Endothelial cell of umbilical vein (primary cell): ENCODE data around the gene DBT. TPM values are rescaled to one million over a fixed set of nuclear protein-coding genes. Genes with fewer than 3 reads are reported as not detected.

Experiments
- BruUV-seq: library from RNA; stranded (reverse); fragments of 400-500 nt; replicated peaks from 2 replicates; lab custom pipeline; 2021; lab: Mats Ljungman, UMichigan
- CTCF ChIA-PET: fragments of 300-600, 350-600 bp; sonication (Branson Sonifier 250); formaldehyde crosslinking; loops from one replicate; lab custom pipeline; 2021; ENCODE audit warnings: antibody characterized with exemption, inconsistent platforms; lab: Charles Lee
- POLR2A ChIA-PET: fragments of 300-600, 350-600 bp; sonication (Branson Sonifier 250); formaldehyde crosslinking; loops from one replicate; lab custom pipeline; 2021; ENCODE audit warnings: antibody characterized with exemption, inconsistent platforms; lab: Charles Lee
- DNase-seq: peaks from one replicate; pipeline ENCODE4 v3.0.0-alpha.2; 2011; ENCODE audit warnings: low read depth, low spot score
- FAIRE-seq: peaks from 2 replicates; lab custom pipeline; 2011; peaks lifted over from hg19 to GRCh38; lab: Jason Lieb, UNC
- H2AFZ ChIP-seq: 2 replicates; pipeline ENCODE4 v1.6.0; 2012; ENCODE audit warnings: low read depth, low read length, control low read depth, inconsistent platforms
- H3K27ac ChIP-seq: 2 replicates; pipeline ENCODE4 v1.5.1; 2011; ENCODE audit warnings: low read depth, mild to moderate bottlenecking, control low read depth, low read length, moderate library complexity; ENCODE audit not compliant: insufficient read depth
- H3K27me3 ChIP-seq, 2 experiments: 2 replicates each; pipeline versions ENCODE4 v1.6.0 to v1.6.1; 2011; ENCODE audit warnings: low read length in 2 of 2, mixed read lengths in 1 of 2; ENCODE audit not compliant: control insufficient read depth in 2 of 2, insufficient read depth in 2 of 2
- H3K36me3 ChIP-seq, 2 experiments: 2 replicates in 1 of 2; 3 replicates in 1 of 2; pipeline ENCODE4 v1.5.1; 2011; ENCODE audit warnings: low read length in 2 of 2, mild to moderate bottlenecking in 1 of 2, moderate library complexity in 1 of 2; ENCODE audit not compliant: control insufficient read depth in 2 of 2, insufficient read depth in 2 of 2; ENCODE audit errors: extremely low read depth in 1 of 2
- H3K4me1 ChIP-seq: 3 replicates; pipeline ENCODE4 v1.5.1; 2011; ENCODE audit warnings: mild to moderate bottlenecking, low read length; ENCODE audit not compliant: control insufficient read depth, insufficient read depth; ENCODE audit errors: extremely low read depth
- H3K4me2 ChIP-seq: 2 replicates; pipeline ENCODE4 v1.6.1; 2011; ENCODE audit warnings: low read length, control low read depth, mixed read lengths; ENCODE audit not compliant: insufficient read depth
- H3K4me3 ChIP-seq, 3 experiments: fragments of 200-600 bp in 1 of 3; sonication (generic), shearing (Covaris generic) in 1 of 3; replicated peaks in 1 of 3; 2 replicates each; pipeline ENCODE4 v1.5.1; 2011 to 2016; ENCODE audit warnings: control low read depth in 3 of 3, low read length in 3 of 3, mild to moderate bottlenecking in 2 of 3, inconsistent platforms in 1 of 3, low read depth in 1 of 3, moderate library complexity in 1 of 3; ENCODE audit not compliant: insufficient read depth in 1 of 3
- H3K79me2 ChIP-seq: 2 replicates; pipeline ENCODE4 v1.6.0; 2012; ENCODE audit warnings: low read length, inconsistent platforms; ENCODE audit not compliant: control insufficient read depth, insufficient read depth
- H3K9ac ChIP-seq: replicated peaks from 2 replicates; pipeline ENCODE3; 2011; ENCODE audit warnings: low read length, control low read depth; ENCODE audit not compliant: insufficient read depth; ENCODE audit errors: extremely low read depth
- H3K9me1 ChIP-seq: replicated peaks from 3 replicates; pipeline ENCODE4 v1.6.0; 2011; ENCODE audit warnings: mild to moderate bottlenecking, low read length; ENCODE audit not compliant: control insufficient read depth, insufficient read depth; ENCODE audit errors: extremely low read depth
- H3K9me3 ChIP-seq: replicated peaks from 2 replicates; pipeline ENCODE4 v1.5.1; 2012; ENCODE audit warnings: low read length, inconsistent platforms; ENCODE audit not compliant: control insufficient read depth, insufficient read depth
- H4K20me1 ChIP-seq: replicated peaks from 2 replicates; pipeline ENCODE3; 2011; ENCODE audit warnings: mild to moderate bottlenecking, low read length; ENCODE audit not compliant: control insufficient read depth, insufficient read depth; ENCODE audit errors: extremely low read depth
- EZH2 ChIP-seq: IDR thresholded peaks from 2 replicates; pipeline ENCODE4 v1.6.1; 2012; ENCODE audit warnings: borderline replicate concordance, low read depth, mild to moderate bottlenecking, moderate library complexity, low read length, inconsistent platforms; ENCODE audit not compliant: severe bottlenecking
- FOS ChIP-seq: IDR thresholded peaks from 2 replicates; pipeline ENCODE4 v1.6.1; 2011; ENCODE audit warnings: mild to moderate bottlenecking, low read length, moderate library complexity, borderline replicate concordance; ENCODE audit not compliant: insufficient read depth
- GATA2 ChIP-seq: IDR thresholded peaks from 2 replicates; pipeline ENCODE4 v1.7.0; 2011; ENCODE audit warnings: low read depth, mild to moderate bottlenecking, moderate library complexity, mixed read lengths, low read length; ENCODE audit not compliant: insufficient read length, insufficient read depth
- JUN ChIP-seq: IDR thresholded peaks from 2 replicates; pipeline ENCODE4 v1.6.1; 2011; ENCODE audit warnings: borderline replicate concordance, low read depth; ENCODE audit not compliant: insufficient read length, insufficient read depth
- MAX ChIP-seq: IDR thresholded peaks from 2 replicates; pipeline ENCODE4 v1.6.1; 2011; ENCODE audit not compliant: insufficient read depth, insufficient read length
- MYC ChIP-seq: IDR thresholded peaks from one replicate; pipeline ENCODE4 v1.6.1; 2011; ENCODE audit warnings: mild to moderate bottlenecking, low read depth, low read length
- POLR2A ChIP-seq: IDR thresholded peaks from 2 replicates; pipeline ENCODE4 v1.6.1; 2012; ENCODE audit warnings: low read depth, mild to moderate bottlenecking, control low read depth, low read length
- POLR2AphosphoS5 ChIP-seq: IDR thresholded peaks from 2 replicates; pipeline ENCODE4 v1.6.1; 2012; ENCODE audit warnings: low read depth, mild to moderate bottlenecking, control low read depth, low read length, moderate library complexity; ENCODE audit not compliant: insufficient read depth
- dilution Hi-C: fragments of 300-500 bp; cut with MboI; formaldehyde crosslinking; loops from one replicate; pipeline ENCODE4 v1.15.0; 2019; ENCODE audit warnings: low sequenced_read_pairs; ENCODE audit not compliant: extremely low pct_ligation_motif_present
- intact Hi-C: fragments of 100-400 bp; cut with micrococcal nuclease; formaldehyde crosslinking; loops from one replicate; pipeline ENCODE4 v1.10.0; 2022
- polyA plus RNA-seq, 4 experiments: library from polyadenylated mRNA; depleted of rRNA in 3 of 4; stranded (reverse) in 3 of 4; unstranded in 1 of 4; fragments of >200 nt; gene quantifications; 2 replicates each; pipeline versions ENCODE4 v1.2.1 to v1.2.3, GENCODE V29; 2011 to 2012; ENCODE audit warnings: missing spikeins in 1 of 4
- total RNA-seq: library from RNA; stranded (reverse); gene quantifications from 2 replicates; pipeline ENCODE4 v1.2.3, GENCODE V29; 2021
- TF ChIP-seq, protein P1 (sequence below), 2 donors: IDR thresholded peaks; 1 replicate in 1 of 2; 2 replicates in 1 of 2; pipeline ENCODE4 v1.5.1; 2011; ENCODE audit warnings: low read length in 2 of 2, mild to moderate bottlenecking in 2 of 2, moderate library complexity in 2 of 2, control low read depth in 1 of 2, inconsistent platforms in 1 of 2, low read depth in 1 of 2; ENCODE audit not compliant: insufficient read depth in 1 of 2; ENCODE audit errors: extremely low read depth in 1 of 2

The DBT gene
- total and polyA plus RNA-seq, 2 donors (not counting 3 experiments of a cell fraction or from before 2014, with no cell fraction given) = 1.6 to 7.9 TPM

GRCh38 chr1:100249155-100249536, 488 bp downstream of the DBT start:
- FAIRE-seq (no peak), DNase-seq (no peak)
- CTCF ChIA-PET = interaction anchor here (0.9 to 1.6 kb wide), 4 partner anchors 15 to 620 kb away, joined by 3 to 5 read pairs (median 3); partner anchors contain the start of gene RTCA
- Histone ChIP-seq H3K27me3 (peaks cover 0 to 6% of the 10 kb centered on the region in 2 experiments), H4K20me1 (no peaks in the 10 kb centered on the region), H3K27ac (peak overlapping the region; percentile 26), H3K9me3 (no peaks in the 10 kb centered on the region), H3K4me1 (peaks cover 10% of the 10 kb centered on the region), H3K36me3 (no peaks in the 10 kb centered on the region), H3K79me2 (peaks cover 11% of the 10 kb centered on the region), H3K4me3 (peak overlapping the region; percentile 20 to 63 (median 63)), H2AFZ (peak overlapping the region; percentile 55), H3K9ac (peak overlapping the region; percentile 78), H3K4me2 (peak overlapping the region; percentile 73), H3K9me1 (no peaks in the 10 kb centered on the region)
- POLR2A ChIA-PET = interaction anchor here (0.6 to 1.0 kb wide), 3 partner anchors 10 to 105 kb away, joined by 3 to 7 read pairs (median 3); no protein-coding TSS in a partner anchor
- no peak for TF ChIP-seq POLR2A
- no peak for TF ChIP-seq MAX
- no peak for TF ChIP-seq POLR2AphosphoS5
- no peak for TF ChIP-seq EZH2
- TF ChIP-seq FOS = no peak
- TF ChIP-seq MYC = no peak
- TF ChIP-seq, protein P1, sequence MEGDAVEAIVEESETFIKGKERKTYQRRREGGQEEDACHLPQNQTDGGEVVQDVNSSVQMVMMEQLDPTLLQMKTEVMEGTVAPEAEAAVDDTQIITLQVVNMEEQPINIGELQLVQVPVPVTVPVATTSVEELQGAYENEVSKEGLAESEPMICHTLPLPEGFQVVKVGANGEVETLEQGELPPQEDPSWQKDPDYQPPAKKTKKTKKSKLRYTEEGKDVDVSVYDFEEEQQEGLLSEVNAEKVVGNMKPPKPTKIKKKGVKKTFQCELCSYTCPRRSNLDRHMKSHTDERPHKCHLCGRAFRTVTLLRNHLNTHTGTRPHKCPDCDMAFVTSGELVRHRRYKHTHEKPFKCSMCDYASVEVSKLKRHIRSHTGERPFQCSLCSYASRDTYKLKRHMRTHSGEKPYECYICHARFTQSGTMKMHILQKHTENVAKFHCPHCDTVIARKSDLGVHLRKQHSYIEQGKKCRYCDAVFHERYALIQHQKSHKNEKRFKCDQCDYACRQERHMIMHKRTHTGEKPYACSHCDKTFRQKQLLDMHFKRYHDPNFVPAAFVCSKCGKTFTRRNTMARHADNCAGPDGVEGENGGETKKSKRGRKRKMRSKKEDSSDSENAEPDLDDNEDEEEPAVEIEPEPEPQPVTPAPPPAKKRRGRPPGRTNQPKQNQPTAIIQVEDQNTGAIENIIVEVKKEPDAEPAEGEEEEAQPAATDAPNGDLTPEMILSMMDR (IDR thresholded peaks at IDR 0.05; ENCODE audit: extremely low read depth in 1 of 2, insufficient read depth in 1 of 2, low read depth in 1 of 2, low read length in 2 of 2) = no peak
- no peak for TF ChIP-seq GATA2
- TF ChIP-seq JUN = no peak
- no TSS peak for BruUV-seq
- dilution Hi-C loops (no loop called here), intact Hi-C loops (loop anchor here (1.0 kb wide), 2 partner anchors 17 to 116 kb away; partner anchors contain the start of genes RTCA and TRMT13)
